Esophagus squamous epithelium (tissue), 4 donors: ENCODE results near the gene SGTA.

Source experiments
- POLR2A ChIP-seq, 4 donors: fragments of 450-650 bp; IDR thresholded peaks; one replicate each; pipeline ENCODE4 v1.6.1; 2017; ENCODE audit warnings: antibody characterized with exemption in 4 of 4, mild to moderate bottlenecking in 4 of 4, moderate library complexity in 3 of 4
- TF ChIP-seq, protein P1 (sequence below), 6 experiments: fragments of 450-650 bp in 4 of 6; fragments of 200-600 bp in 2 of 6; sonication (generic) in 2 of 6; IDR thresholded peaks; one replicate each; pipeline ENCODE4 v1.5.1; 2016 to 2019; ENCODE audit warnings: antibody characterized with exemption in 6 of 6, mild to moderate bottlenecking in 4 of 6, moderate library complexity in 4 of 6

DNA sequence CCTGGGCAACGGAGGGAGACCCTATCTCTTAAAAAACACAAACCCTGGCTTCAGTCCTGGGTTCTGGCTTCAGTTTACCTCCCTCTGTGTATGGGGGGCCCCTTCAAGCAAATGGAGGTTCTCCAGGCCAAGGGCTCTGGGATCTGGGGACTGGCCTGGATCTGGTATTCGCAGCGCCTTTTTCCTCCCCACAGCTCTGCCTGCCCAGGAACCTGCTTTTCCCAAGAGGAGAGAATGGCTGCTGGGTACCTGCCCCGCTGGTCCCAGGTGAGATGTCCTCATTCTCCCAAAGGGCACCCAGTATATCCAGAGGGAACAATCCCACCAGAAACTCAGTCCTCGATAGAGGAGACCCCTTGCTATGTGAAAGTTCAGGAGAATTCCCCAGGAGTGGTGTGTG, 39.8 kb upstream of the SGTA start:
- TF ChIP-seq, protein P1, sequence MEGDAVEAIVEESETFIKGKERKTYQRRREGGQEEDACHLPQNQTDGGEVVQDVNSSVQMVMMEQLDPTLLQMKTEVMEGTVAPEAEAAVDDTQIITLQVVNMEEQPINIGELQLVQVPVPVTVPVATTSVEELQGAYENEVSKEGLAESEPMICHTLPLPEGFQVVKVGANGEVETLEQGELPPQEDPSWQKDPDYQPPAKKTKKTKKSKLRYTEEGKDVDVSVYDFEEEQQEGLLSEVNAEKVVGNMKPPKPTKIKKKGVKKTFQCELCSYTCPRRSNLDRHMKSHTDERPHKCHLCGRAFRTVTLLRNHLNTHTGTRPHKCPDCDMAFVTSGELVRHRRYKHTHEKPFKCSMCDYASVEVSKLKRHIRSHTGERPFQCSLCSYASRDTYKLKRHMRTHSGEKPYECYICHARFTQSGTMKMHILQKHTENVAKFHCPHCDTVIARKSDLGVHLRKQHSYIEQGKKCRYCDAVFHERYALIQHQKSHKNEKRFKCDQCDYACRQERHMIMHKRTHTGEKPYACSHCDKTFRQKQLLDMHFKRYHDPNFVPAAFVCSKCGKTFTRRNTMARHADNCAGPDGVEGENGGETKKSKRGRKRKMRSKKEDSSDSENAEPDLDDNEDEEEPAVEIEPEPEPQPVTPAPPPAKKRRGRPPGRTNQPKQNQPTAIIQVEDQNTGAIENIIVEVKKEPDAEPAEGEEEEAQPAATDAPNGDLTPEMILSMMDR (IDR thresholded peaks at IDR 0.05), result no peak
- no peak for TF ChIP-seq POLR2A (IDR thresholded peaks at IDR 0.05)
